ENCODE data around the gene ZSCAN26.
"Not testable (repeated sequence)": the region's sequence is repeated elsewhere in the genome, so short reads cannot be mapped to it uniquely, and the experiment has no call there.

The ZSCAN26 gene

GRCh38 chr6:28257042-28257441, 9.9 kb upstream of the ZSCAN26 start:
- no peak for DNase-seq (ENCODE audit: low read depth)

- DNase-seq (ENCODE audit: low read depth) = peak; percentile 42
Measured at GRCh38 chr6:28258877-28259777, 7.8 kb upstream of the ZSCAN26 start, which contains the start of gene NKAPL. Gene NKAPL, plus strand, starts transcription at chr6:28259297. Its CDS starts 75 bp downstream, at chr6:28259372.

- DNase-seq (ENCODE audit: low read depth) = no peak
Measured at GRCh38 chr6:28263922-28264321, 3.0 kb upstream of the ZSCAN26 start.

GRCh38 chr6:28264834-28265401, 2.0 kb upstream of the ZSCAN26 start:
- no peak for DNase-seq (ENCODE audit: low read depth)

- no peak for DNase-seq (ENCODE audit: low read depth)
Measured at GRCh38 chr6:28266563-28266961, 381 bp upstream of the ZSCAN26 start.

- DNase-seq (ENCODE audit: low read depth) = no peak
Measured at GRCh38 chr6:28267695-28268059, 734 bp downstream of the ZSCAN26 start.

GRCh38 chr6:28269492-28269891, 2.5 kb downstream of the ZSCAN26 start:
- peak; percentile 89 for DNase-seq (ENCODE audit: low read depth)

GRCh38 chr6:28274888-28275287, 7.9 kb downstream of the ZSCAN26 start:
- DNase-seq (ENCODE audit: low read depth) = no peak

- no peak for DNase-seq (ENCODE audit: low read depth)
Measured at GRCh38 chr6:28277746-28278145, 10.8 kb downstream of the ZSCAN26 start.

- DNase-seq (ENCODE audit: low read depth) = no peak
Measured at GRCh38 chr6:28280595-28281287, 13.8 kb downstream of the ZSCAN26 start.

- DNase-seq (ENCODE audit: low read depth) = peak; percentile 77
Measured at GRCh38 chr6:28281288-28282064, 14.5 kb downstream of the ZSCAN26 start, which contains the start of gene PGBD1. Gene PGBD1, plus strand, starts transcription at chr6:28281572. Its CDS starts 2,242 bp downstream, at chr6:28283814.

- DNase-seq (ENCODE audit: low read depth) = peak; percentile 6
Measured at GRCh38 chr6:28282926-28283325, 16.0 kb downstream of the ZSCAN26 start.

GRCh38 chr6:28291573-28291972, 24.6 kb downstream of the ZSCAN26 start:
- no peak for DNase-seq (ENCODE audit: low read depth)

GRCh38 chr6:28295326-28295725, 28.4 kb downstream of the ZSCAN26 start:
- no peak for DNase-seq (ENCODE audit: low read depth)

- DNase-seq (ENCODE audit: low read depth) = no peak
Measured at GRCh38 chr6:28296520-28297060, 29.6 kb downstream of the ZSCAN26 start.

GRCh38 chr6:28303570-28303969, 36.6 kb downstream of the ZSCAN26 start:
- no peak for DNase-seq (ENCODE audit: low read depth)

- DNase-seq (ENCODE audit: low read depth) = not testable (repeated sequence)
Measured at GRCh38 chr6:28306363-28306762, 39.4 kb downstream of the ZSCAN26 start.

GRCh38 chr6:28311139-28311823, 44.3 kb downstream of the ZSCAN26 start:
- no peak for DNase-seq (ENCODE audit: low read depth)

GRCh38 chr6:28312939-28313338, 46.0 kb downstream of the ZSCAN26 start:
- no peak for DNase-seq (ENCODE audit: low read depth)

- peak; percentile 49 for DNase-seq (ENCODE audit: low read depth)
Measured at GRCh38 chr6:28315628-28316027, 48.7 kb downstream of the ZSCAN26 start.

- DNase-seq (ENCODE audit: low read depth) = not testable (repeated sequence)
Measured at GRCh38 chr6:28317866-28318265, 50.9 kb downstream of the ZSCAN26 start.
